Measurements from ENCODE around the gene WEE1. TPM values are rescaled to one million over a fixed set of nuclear protein-coding genes. Genes with fewer than 3 reads are reported as not detected.

WEE1 gene
- total RNA-seq, 1 experiment from 2014 or later = 67.9 TPM

GRCh38 chr11:9590717-9591116 lies 17.2 kb downstream of the WEE1 start:
- ATAC-seq (no peak), DNase-seq (ENCODE audit: low read depth, low spot score) (no peak)
- CTCF ChIA-PET = no interaction called here
- peaks cover 6% of the 10 kb centered on the region; the same call in 1 of the 2 replicates for H3K4me1 ChIP-seq (ENCODE audit: control insufficient read depth, insufficient read depth, low read length)
- intact Hi-C loops (cut with micrococcal nuclease; ENCODE audit: unreplicated experiment) (no loop called here), in situ Hi-C loops (cut with HindIII; ENCODE audit: low pct_unique_long_range_greater_than_20kb, low sequenced_read_pairs) (loop anchor here (25.0 kb wide), 1 partner anchor 722 kb away; the partner anchor contains the start of gene ADM)
- TF ChIP-seq POLR2AphosphoS5 (IDR thresholded peaks at IDR 0.05; ENCODE audit: low read depth, low read length) = no peak; the same call in none of the 2 replicates
- no peak for TF ChIP-seq TCF7L2 (IDR thresholded peaks at IDR 0.05; ENCODE audit: low read depth, low read length)
- TF ChIP-seq REST (IDR thresholded peaks at IDR 0.05; ENCODE audit: insufficient read depth in 1 of 2, low read depth in 2 of 2, low read length in 1 of 2) = 0 out of 4 replicates have a peak, but pooled peaks of 1 of the 2 experiments have one; percentile 10
- peaks cover 42% of the 10 kb centered on the region for H3K36me3 ChIP-seq (ENCODE audit: control insufficient read depth, insufficient read depth, low read length)
- H3K4me3 ChIP-seq (ENCODE audit: low read depth in 2 of 2, low read length in 2 of 2) = no peak overlapping the region
- BruUV-seq (replicated peaks) = no TSS peak
- POLR2A ChIA-PET = interaction anchor here (0.6 to 1.1 kb wide), 3 partner anchors 10 to 92 kb away, joined by 3 to 5 read pairs (median 4); no protein-coding TSS in a partner anchor
- H3K27me3 ChIP-seq (ENCODE audit: control insufficient read depth, insufficient read depth, low read length) = no peaks in the 10 kb centered on the region
- H3K9me3 ChIP-seq (ENCODE audit: control insufficient read depth, insufficient read depth, low read depth, low read length) = no peaks in the 10 kb centered on the region
- H3K27ac ChIP-seq (ENCODE audit: low read length) = no peak overlapping the region

- ChIA-PET CTCF (no interaction called here), POLR2A (interaction anchor here (0.8 kb wide), 1 partner anchor 18 kb away, joined by 3 read pairs; no protein-coding TSS in a partner anchor)
- Histone ChIP-seq H3K4me1 (ENCODE audit: control insufficient read depth, insufficient read depth, low read length) (peaks cover 6% of the 10 kb centered on the region; the same call in 1 of the 2 replicates), H3K4me3 (ENCODE audit: low read depth in 2 of 2, low read length in 2 of 2) (no peak overlapping the region), H3K27ac (ENCODE audit: low read length) (no peak overlapping the region), H3K36me3 (ENCODE audit: control insufficient read depth, insufficient read depth, low read length) (peaks cover 4% of the 10 kb centered on the region), H3K9me3 (ENCODE audit: control insufficient read depth, insufficient read depth, low read depth, low read length) (no peaks in the 10 kb centered on the region), H3K27me3 (ENCODE audit: control insufficient read depth, insufficient read depth, low read length) (no peaks in the 10 kb centered on the region)
- intact Hi-C loops (cut with micrococcal nuclease; ENCODE audit: unreplicated experiment) (no loop called here), in situ Hi-C loops (cut with HindIII; ENCODE audit: low pct_unique_long_range_greater_than_20kb, low sequenced_read_pairs) (loop anchor here (25.0 kb wide), 1 partner anchor 718 kb away; the partner anchor contains the start of gene ADM)
- no TSS peak for BruUV-seq (replicated peaks)
- ATAC-seq = no peak; the same call in 1 of the 2 replicates
- no peak for DNase-seq (ENCODE audit: low read depth, low spot score)
- TF ChIP-seq POLR2AphosphoS5 (IDR thresholded peaks at IDR 0.05; ENCODE audit: low read depth, low read length) = no peak
- TF ChIP-seq CTCF (IDR thresholded peaks at IDR 0.05) = no peak
- no peak for TF ChIP-seq SIN3A (IDR thresholded peaks at IDR 0.05; ENCODE audit: borderline replicate concordance, insufficient read depth, low read depth, low read length)
- TF ChIP-seq TCF7L2 (IDR thresholded peaks at IDR 0.05; ENCODE audit: low read depth, low read length) = no peak
- TF ChIP-seq REST (IDR thresholded peaks at IDR 0.05; ENCODE audit: insufficient read depth in 1 of 2, low read depth in 2 of 2, low read length in 1 of 2) = no peak
Observed at GRCh38 chr11:9594267-9595046, 21.0 kb downstream of the WEE1 start.
